A549 treated with Hydrocortisone at 1 μM for 4 hours (cell line): ENCODE measurements around the gene WBP2. TPM values are rescaled to one million over a fixed set of nuclear protein-coding genes. Genes with fewer than 3 reads are reported as not detected.

ENCODE experiments used
- total RNA-seq: library from RNA; stranded (reverse); fragments of 200-300 nt; extraction: Qiagen RNA extraction; gene quantifications from 5 replicates; pipeline ENCODE4 v1.2.3, GENCODE V29; 2022

The WBP2 gene
- 78.8 to 101 TPM (median 86.8 TPM) in 5 replicates for total RNA-seq

DNA sequence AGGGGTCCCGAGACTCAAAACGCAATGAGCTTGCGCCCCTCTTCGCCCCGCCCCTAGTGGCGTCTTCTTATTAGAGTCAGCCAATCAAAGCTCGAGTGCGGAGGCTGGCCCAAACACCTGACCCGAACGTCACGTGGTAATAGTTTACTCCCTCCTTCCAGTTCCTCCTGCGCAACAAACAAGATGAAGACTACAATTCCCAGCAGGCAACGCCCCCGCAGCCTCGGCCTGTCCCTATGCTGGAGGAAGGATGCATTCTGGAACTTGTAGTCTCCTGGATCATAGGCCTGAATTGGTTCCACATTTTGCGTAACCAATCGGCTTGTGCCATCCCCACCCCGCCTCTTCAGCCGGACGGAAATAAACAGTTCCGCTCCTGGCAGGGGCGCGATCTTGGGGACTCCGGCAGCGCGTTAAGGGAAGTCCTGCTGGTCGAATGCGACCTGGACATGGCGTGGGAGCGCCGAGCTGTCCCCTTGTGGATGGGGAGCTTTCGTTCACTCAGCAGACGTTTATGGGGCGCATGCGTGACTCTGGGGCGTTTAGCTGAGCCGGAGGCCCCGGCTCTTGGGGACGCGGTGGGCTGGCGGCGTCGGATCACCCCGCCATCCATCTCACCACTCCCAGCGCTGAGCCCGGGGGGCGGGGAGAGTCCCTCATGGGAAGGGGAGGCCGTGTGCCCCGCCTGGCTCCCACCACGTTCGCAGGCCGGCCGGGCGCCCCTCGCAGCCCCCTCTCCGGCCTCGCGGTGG is at the start of gene WBP2:
TSS of gene WBP2 (minus strand) at position 26 of the 752 bp plus-strand sequence. CDS start 38 bp downstream, outside the sequence.

DNA sequence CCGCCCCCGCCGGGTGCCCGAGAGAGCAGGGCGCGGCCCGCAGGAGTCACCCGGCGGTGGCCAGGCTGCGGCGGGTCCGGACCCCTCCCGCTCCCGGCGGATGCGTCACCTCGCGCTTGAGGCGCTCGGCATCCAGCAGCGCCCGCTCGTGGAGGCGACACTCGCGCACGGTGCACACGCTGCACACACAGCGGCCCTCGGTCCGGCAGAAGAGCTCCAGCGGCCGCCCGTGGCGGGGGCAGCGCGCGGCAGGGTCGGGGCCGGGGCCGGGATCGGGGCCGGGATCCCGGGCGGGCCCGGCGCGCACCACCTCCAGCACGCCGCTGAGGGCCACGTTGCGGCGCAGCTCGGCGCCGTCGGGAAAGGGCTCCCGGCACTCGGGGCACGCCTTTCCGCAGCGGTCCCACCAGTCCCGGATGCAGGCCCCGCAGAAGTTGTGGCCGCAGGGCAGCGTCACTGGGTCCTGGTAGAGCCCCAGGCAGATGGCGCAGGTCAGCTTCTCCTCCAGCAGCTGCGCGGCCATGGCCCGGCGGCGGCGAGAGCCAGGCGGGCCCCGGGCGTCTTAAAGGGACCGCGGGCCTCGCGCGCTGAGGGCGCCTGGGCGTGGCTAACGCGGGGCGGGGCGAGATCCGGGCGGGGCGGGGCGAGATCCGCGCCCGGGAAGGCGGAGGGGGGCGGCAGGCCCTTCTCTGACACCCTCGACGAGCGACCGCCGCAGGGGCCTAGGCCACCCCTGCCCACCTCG is 41.5 kb upstream of the WBP2 start, which contains the start of gene TRIM65:
TSS of gene TRIM65 (minus strand) at position 537 of the 745 bp plus-strand sequence. CDS start at position 523, 14 bp downstream.

DNA sequence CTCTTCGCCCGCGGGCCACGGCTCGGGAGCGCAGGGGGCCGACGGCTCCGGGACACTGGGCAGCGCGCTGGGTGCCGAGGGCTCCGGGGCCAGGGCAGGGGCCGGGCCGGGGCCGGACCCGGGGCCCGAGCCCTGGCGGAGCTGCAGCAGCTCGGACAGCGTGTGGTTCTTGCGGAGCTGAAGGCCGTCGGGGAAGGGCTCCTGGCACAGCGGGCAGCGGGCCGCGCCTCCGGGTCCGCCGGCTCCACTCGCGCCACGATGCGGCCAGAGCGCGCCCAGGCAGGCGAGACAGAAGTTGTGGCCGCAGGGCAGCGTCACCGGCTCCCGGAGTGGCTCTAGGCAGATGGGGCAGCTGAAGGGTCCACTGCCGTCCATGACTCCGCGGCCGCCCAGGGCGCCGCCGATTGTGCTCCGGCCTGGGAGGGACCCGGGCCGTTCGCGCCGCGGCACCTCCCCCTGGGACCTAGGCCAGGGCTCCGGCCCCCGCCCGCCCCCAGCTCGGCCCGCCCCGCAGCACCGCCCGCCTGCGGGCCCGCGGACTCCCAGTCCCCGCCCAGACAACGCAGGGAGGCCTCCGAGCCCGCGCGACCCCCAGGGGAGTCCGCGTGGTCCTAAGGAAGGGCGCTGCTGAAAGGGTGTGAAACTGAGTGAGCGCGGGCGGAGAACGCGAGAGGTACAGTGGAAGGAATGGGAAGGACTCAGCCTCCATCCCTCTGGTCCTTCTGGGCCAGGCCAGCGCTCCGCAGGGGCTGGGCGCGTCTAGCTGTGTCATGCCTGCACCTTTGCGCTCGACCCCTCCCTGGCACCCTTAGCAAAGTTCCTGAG is 23.3 kb upstream of the WBP2 start, which contains the start of gene TRIM47:
TSS of gene TRIM47 (minus strand) at position 408 of the 825 bp plus-strand sequence. CDS start at position 375, 33 bp downstream.

GRCh38 chr17:75843577-75844529 is 11.3 kb downstream of the WBP2 start, which contains the start of gene UNC13D:
Gene UNC13D, minus strand, starts transcription at chr17:75844404. Its CDS starts 67 bp downstream, at chr17:75844337.

Other genes with a start within 250 kb of the WBP2 start
- gene SMIM5, start 221.9 kb downstream of the WBP2 start, total RNA-seq, result 0.59 to 1.1 TPM (median 0.89 TPM) in 5 replicates
- 27.0 to 29.2 TPM (median 28.4 TPM) in 5 replicates for gene RECQL5, start 188.2 kb downstream of the WBP2 start, total RNA-seq
- gene SAP30BP, start 188.0 kb downstream of the WBP2 start, total RNA-seq, result 116 to 146 TPM (median 124 TPM) in 5 replicates
- gene ITGB4, start 133.9 kb downstream of the WBP2 start, total RNA-seq, result 88.7 to 126 TPM (median 108 TPM) in 5 replicates
- gene GALK1, start 90.1 kb downstream of the WBP2 start, total RNA-seq, result 56.1 to 85.9 TPM (median 74.7 TPM) in 5 replicates
- 23.3 to 29.5 TPM (median 28.0 TPM) in 5 replicates for gene UNK, start 70.5 kb downstream of the WBP2 start, total RNA-seq
- 5.0 to 6.8 TPM (median 5.9 TPM) in 5 replicates for gene UNC13D, start 10.9 kb downstream of the WBP2 start, total RNA-seq
- 134 to 188 TPM (median 179 TPM) in 5 replicates for gene TRIM47, start 23.2 kb upstream of the WBP2 start, total RNA-seq
- gene TRIM65, start 41.6 kb upstream of the WBP2 start, total RNA-seq, result 31.1 to 41.1 TPM (median 35.9 TPM) in 5 replicates
- 90.5 to 127 TPM (median 118 TPM) in 5 replicates for gene MRPL38, start 49.5 kb upstream of the WBP2 start, total RNA-seq
- 5.8 to 8.8 TPM (median 7.4 TPM) in 5 replicates for gene FBF1, start 85.7 kb upstream of the WBP2 start, total RNA-seq
- gene ACOX1, start 123.8 kb upstream of the WBP2 start, total RNA-seq, result 14.4 to 19.8 TPM (median 16.1 TPM) in 5 replicates
- 22.1 to 25.6 TPM (median 24.6 TPM) in 5 replicates for gene TEN1, start 123.9 kb upstream of the WBP2 start, total RNA-seq
- gene CDK3, start 145.5 kb upstream of the WBP2 start, total RNA-seq, result 2.8 to 5.7 TPM (median 4.7 TPM) in 5 replicates
- 14.7 to 18.8 TPM (median 16.8 TPM) in 5 replicates for gene EVPL, start 172.0 kb upstream of the WBP2 start, total RNA-seq
- gene SRP68, start 217.2 kb upstream of the WBP2 start, total RNA-seq, result 80.7 to 90.9 TPM (median 85.2 TPM) in 5 replicates
- gene GALR2, start 219.4 kb upstream of the WBP2 start, total RNA-seq, result 0.89 to 1.8 TPM (median 1.7 TPM) in 5 replicates
- 0.13 to 0.53 TPM (median 0.33 TPM) in 5 replicates for gene ZACN, start 223.8 kb upstream of the WBP2 start, total RNA-seq
- gene EXOC7, start 248.5 kb upstream of the WBP2 start, total RNA-seq, result 57.5 to 64.4 TPM (median 61.2 TPM) in 5 replicates